ENCODE results near the gene ANTXR2.

- TF ChIP-seq CTCF (conservative IDR thresholded peaks at IDR 0.05; ENCODE audit: low read depth, low read length) (no peak), EZH2 (IDR thresholded peaks at IDR 0.05; ENCODE audit: borderline replicate concordance, low read depth, low read length, poor library complexity, severe bottlenecking) (no peak)
These were observed 23.1 kb downstream of the ANTXR2 start for GRCh38 chr4:80049813-80050534.
